A549 (cell line): ENCODE results near the gene S100A9. TPM values are rescaled to one million over a fixed set of nuclear protein-coding genes. Genes with fewer than 3 reads are reported as not detected.

Source experiments
- ATAC-seq, 2 experiments: fragments of 200-7000 bp in 1 of 2; fragments of >200 bp in 1 of 2; cut with Nextera tagmentation in 1 of 2; cut with Tn5 transposase in 1 of 2; 3 replicates each; pipeline versions ENCODE4 v1.8.0 to v1.9.1; 2018 to 2020; ENCODE audit warnings: mild to moderate bottlenecking in 1 of 2, moderate library complexity in 1 of 2
- CTCF ChIA-PET: fragments of 300-600 bp; sonication (Branson Sonifier 250); formaldehyde crosslinking; extraction: SDS; loops from one replicate; lab custom pipeline; 2021; ENCODE audit warnings: antibody characterized with exemption, inconsistent platforms; lab: Yijun Ruan, JAX
- POLR2A ChIA-PET: fragments of 350-600 bp; formaldehyde crosslinking; extraction: SDS; loops from one replicate; lab custom pipeline; 2021; ENCODE audit warnings: antibody characterized with exemption, inconsistent platforms; lab: Yijun Ruan, JAX
- DNase-seq, 2 experiments: peaks; one replicate each; pipeline versions ENCODE4 v3.0.0 to v3.0.0-alpha.2; 2011 to 2016; ENCODE audit warnings: low read depth in 1 of 2, low spot score in 1 of 2
- FAIRE-seq: peaks from 2 replicates; lab custom pipeline; 2011; peaks lifted over from hg19 to GRCh38; lab: Jason Lieb, UNC
- H3K27ac ChIP-seq, 2 experiments: fragments of >200 bp; sonication (Bioruptor Twin); formaldehyde crosslinking; 3 replicates each; pipeline ENCODE4 v1.5.1; 2016 to 2017
- H3K4me1 ChIP-seq: fragments of >200 bp; sonication (Bioruptor Twin); formaldehyde crosslinking; 3 replicates; pipeline ENCODE4 v1.6.1; 2016
- H3K4me2 ChIP-seq: fragments of >200 bp; sonication (Bioruptor Twin); formaldehyde crosslinking; 3 replicates; pipeline ENCODE4 v1.6.1; 2016
- H3K4me3 ChIP-seq: fragments of >200 bp; sonication (Bioruptor Twin); formaldehyde crosslinking; 3 replicates; pipeline ENCODE4 v1.5.1; 2016
- H3K9me3 ChIP-seq: fragments of >200 bp; sonication (Bioruptor Twin); formaldehyde crosslinking; 3 replicates; pipeline ENCODE4 v1.6.1; 2016
- CHD2 ChIP-seq: fragments of 150-350 bp; IDR thresholded peaks from 2 replicates; pipeline ENCODE4 v1.6.1; 2014; ENCODE audit warnings: low read length; ENCODE audit not compliant: partially characterized antibody
- FOSL2 ChIP-seq, 2 experiments: fragments of 450-650 bp in 1 of 2; fragments of >200 bp in 1 of 2; sonication (Bioruptor Twin) in 1 of 2; formaldehyde crosslinking; IDR thresholded peaks; 2 replicates each; pipeline versions ENCODE4 v1.5.0 to v1.6.1; 2016 to 2020; ENCODE audit warnings: mild to moderate bottlenecking in 1 of 2, moderate library complexity in 1 of 2
- FOXS1 ChIP-seq: fragments of 250-450 bp; sonication (Bioruptor Pico); IDR thresholded peaks from 2 replicates; pipeline ENCODE4 v1.5.0; 2020; ENCODE audit warnings: mild to moderate bottlenecking, moderate library complexity
- HDAC2 ChIP-seq: fragments of 200-600 bp; sonication (generic); IDR thresholded peaks from 2 replicates; pipeline ENCODE4 v1.6.1; 2016
- HEYL ChIP-seq: fragments of 250-450 bp; sonication (Bioruptor Pico); IDR thresholded peaks from 2 replicates; pipeline ENCODE4 v1.8.0; 2021; ENCODE audit warnings: mild to moderate bottlenecking, moderate library complexity
- HOXA7 ChIP-seq: fragments of 250-450 bp; sonication (Bioruptor Pico); IDR thresholded peaks from 2 replicates; pipeline ENCODE4 v1.5.0; 2020; ENCODE audit warnings: mild to moderate bottlenecking, moderate library complexity
- HOXB5 ChIP-seq: fragments of 250-450 bp; sonication (Bioruptor Pico); IDR thresholded peaks from 2 replicates; pipeline ENCODE4 v1.5.0; 2020; ENCODE audit warnings: mild to moderate bottlenecking, moderate library complexity
- NFE2L2 ChIP-seq: fragments of 150-350 bp; conservative IDR thresholded peaks from 2 replicates; pipeline ENCODE4 v1.6.1; 2014; ENCODE audit warnings: low read length
- NR3C1 ChIP-seq: fragments of >200 bp; sonication (Bioruptor Twin); formaldehyde crosslinking; IDR thresholded peaks from 3 replicates; pipeline ENCODE4 v1.6.1; 2017
- RARB ChIP-seq: fragments of 250-450 bp; sonication (Bioruptor Pico); IDR thresholded peaks from 2 replicates; pipeline ENCODE4 v1.8.0; 2021; ENCODE audit warnings: mild to moderate bottlenecking, moderate library complexity
- RFX5 ChIP-seq: fragments of 450-650 bp; IDR thresholded peaks from 2 replicates; pipeline ENCODE4 v1.7.1; 2014; ENCODE audit warnings: antibody characterized with exemption, mild to moderate bottlenecking, moderate library complexity
- WGBS: methylation state at CpG from one replicate; pipeline ENCODE4 v1.1.6; 2017; ENCODE audit errors: missing lambda C conversion rate; 5-methylcytosine and 5-hydroxymethylcytosine counted together
- polyA plus RNA-seq, 4 experiments: library from polyadenylated mRNA; depleted of rRNA in 3 of 4; stranded (reverse); fragments of >200 nt; fragmentation: RNase III in 1 of 4; extraction: RNeasy Plus Mini Kit Qiagen cat#74134 plus additional on column Dnase treatment in 1 of 4; gene quantifications; 2 replicates in 3 of 4; 3 replicates in 1 of 4; pipeline ENCODE4 v1.2.3, GENCODE V29; 2011 to 2017
- TF ChIP-seq, protein P1 (sequence below): fragments of >200 bp; sonication (Bioruptor Twin); formaldehyde crosslinking; IDR thresholded peaks from 3 replicates; pipeline ENCODE4 v1.5.1; 2016
- TF ChIP-seq, protein P2 (sequence below): fragments of 250-450 bp; sonication (Bioruptor Pico); IDR thresholded peaks from 2 replicates; pipeline ENCODE4 v1.5.0; 2020; ENCODE audit warnings: low read depth, mild to moderate bottlenecking, moderate library complexity
- TF ChIP-seq, protein P3 (sequence below): fragments of 450-650 bp; IDR thresholded peaks from 2 replicates; pipeline ENCODE4 v1.6.1; 2014; ENCODE audit warnings: antibody characterized with exemption
- TF ChIP-seq, protein P4 (sequence below): IDR thresholded peaks from 2 replicates; pipeline ENCODE4 v1.6.1; 2012

The S100A9 gene
- polyA plus RNA-seq, 2 of the 4 experiments (the other 2 are of a cell fraction), result 0.90 to 3.1 TPM

DNA sequence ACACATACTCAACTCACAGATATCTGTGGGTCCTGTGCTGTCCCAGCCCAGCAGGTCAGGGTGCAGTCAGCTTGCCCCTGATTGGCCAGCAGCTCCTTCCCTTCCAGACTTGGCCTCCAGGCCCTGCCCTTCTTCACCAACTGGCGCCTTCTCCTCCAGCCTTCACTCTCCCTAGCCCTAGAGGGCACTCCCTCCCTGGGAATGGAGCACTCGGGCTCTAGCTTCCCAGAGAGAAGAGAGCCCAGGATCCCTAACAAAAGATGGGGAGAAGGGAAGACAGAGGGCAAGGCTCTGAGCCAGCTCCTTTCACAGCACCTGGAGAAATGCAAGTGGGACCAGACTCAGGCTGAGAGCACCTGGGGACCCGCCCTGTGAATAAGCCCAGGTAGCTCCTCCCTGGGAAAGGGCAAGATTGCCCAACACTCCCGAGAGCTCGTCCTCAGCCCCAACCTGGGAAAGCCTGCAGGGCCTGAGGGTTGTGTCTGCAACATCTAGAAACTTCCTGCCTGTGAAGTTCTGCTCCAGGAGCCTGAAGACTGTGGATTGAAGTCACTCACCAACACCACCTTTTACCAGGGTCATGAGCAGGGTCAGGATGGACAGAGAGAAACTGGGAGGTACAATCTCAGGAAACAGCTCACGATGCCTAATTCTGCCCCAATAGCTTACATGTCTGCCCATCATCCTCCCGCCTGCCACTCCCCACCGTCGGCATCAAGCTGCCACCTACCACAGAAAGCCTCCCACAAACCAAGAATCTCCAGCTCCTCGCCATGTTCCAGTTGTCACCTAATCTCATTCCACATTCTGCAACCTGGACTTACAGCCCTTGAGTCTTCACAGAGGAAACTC lies 8.9 kb upstream of the S100A9 start, which contains the start of gene PGLYRP4:
Gene PGLYRP4, minus strand, starts transcription at position 331 of the 852 bp plus-strand sequence. CDS start 909 bp downstream, outside the sequence.
- no peak within 1 kb of the TSS for H3K4me3 ChIP-seq
- POLR2A ChIA-PET, result no interaction called here
- ATAC-seq, result peak in 1 of 2 experiments; percentile 53; a peak in 3 of 6 replicates
- H3K9me3 ChIP-seq, result no peaks in the 10 kb centered on the region
- H3K4me1 ChIP-seq, result no peaks in the 10 kb centered on the region
- no peak for TF ChIP-seq HEYL
- TF ChIP-seq, all 56 proteins: peak for 0
- Histone ChIP-seq H3K4me2 (no peak within 1 kb of the TSS), H3K27ac (no peak within 1 kb of the TSS)
- FAIRE-seq (no peak), DNase-seq (no peak)
- CTCF ChIA-PET, result interaction anchor here (0.8 to 13.2 kb wide), 10 partner anchors 9 to 224 kb away, joined by 3 to 731 read pairs (median 4); partner anchors contain the start of gene S100A9
- WGBS, result 25% methylated on average over 8 of the region's 10 CpGs

DNA sequence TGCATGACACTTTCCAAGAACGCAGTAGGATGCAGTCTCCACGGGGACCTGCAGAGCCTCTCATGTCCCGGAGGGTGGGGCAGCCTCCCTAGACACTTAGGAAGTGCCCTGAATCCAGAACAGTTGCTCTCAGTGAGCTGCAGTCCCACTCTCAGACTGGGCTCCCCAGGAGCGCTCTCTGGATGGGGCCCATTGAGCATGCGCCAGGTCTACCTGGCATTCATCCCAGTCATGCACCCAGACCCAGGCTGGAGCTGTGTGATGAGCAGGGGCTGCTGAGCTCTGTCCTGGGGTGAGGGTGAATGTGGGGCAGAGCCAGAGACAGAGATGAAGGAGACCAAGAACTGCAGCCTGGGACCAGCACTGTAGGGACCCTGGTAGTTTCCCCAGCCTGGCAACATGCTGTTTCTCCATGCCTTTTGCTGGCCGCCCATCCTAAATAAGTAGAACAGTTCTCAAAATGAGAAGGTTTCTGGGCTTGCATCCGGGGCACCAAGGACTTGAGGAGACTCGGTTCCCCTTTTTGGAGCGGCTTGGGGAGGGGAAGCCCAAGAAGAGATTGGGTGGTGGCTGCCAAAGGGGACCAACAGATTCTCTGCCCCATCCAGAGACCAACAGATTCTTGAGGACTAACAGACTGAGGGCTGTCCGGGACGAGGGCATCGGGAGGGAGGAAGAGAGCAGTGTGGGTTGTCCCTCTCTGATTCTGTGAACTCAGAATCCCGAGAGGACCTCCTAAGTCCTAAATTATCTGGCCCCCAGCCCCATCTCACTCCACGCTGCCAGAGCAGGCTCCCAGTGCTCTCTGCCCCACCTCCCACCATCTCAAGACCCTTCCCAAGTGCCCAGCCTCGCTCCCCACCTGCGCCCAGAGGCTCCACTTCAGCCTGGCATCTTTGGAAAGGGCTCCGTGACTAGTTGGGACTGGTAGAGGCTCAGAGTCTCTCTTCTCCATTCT lies 8.0 kb upstream of the S100A9 start:
- Histone ChIP-seq H3K4me2 (no peak overlapping the region), H3K4me3 (no peak overlapping the region)
- DNase-seq (no peak), ATAC-seq (peak; percentile 22 to 45; a peak in 3 of 6 replicates)
- 16% methylated on average over 16 of the region's 17 CpGs for WGBS
- TF ChIP-seq HOXB5 (CRISPR knock-in tag) (no peak), FOXS1 (CRISPR knock-in tag) (no peak), NR3C1 (no peak), RARB (CRISPR knock-in tag) (no peak), CHD2 (no peak), FOSL2 (IDR thresholded peaks at IDR 0.05) (no peak), FOSL2 (CRISPR knock-in tag; IDR thresholded peaks at IDR 0.05) (no peak), HOXA7 (CRISPR knock-in tag) (no peak), HDAC2 (no peak), RFX5 (no peak), NFE2L2 (no peak)
- TF ChIP-seq, protein P1, sequence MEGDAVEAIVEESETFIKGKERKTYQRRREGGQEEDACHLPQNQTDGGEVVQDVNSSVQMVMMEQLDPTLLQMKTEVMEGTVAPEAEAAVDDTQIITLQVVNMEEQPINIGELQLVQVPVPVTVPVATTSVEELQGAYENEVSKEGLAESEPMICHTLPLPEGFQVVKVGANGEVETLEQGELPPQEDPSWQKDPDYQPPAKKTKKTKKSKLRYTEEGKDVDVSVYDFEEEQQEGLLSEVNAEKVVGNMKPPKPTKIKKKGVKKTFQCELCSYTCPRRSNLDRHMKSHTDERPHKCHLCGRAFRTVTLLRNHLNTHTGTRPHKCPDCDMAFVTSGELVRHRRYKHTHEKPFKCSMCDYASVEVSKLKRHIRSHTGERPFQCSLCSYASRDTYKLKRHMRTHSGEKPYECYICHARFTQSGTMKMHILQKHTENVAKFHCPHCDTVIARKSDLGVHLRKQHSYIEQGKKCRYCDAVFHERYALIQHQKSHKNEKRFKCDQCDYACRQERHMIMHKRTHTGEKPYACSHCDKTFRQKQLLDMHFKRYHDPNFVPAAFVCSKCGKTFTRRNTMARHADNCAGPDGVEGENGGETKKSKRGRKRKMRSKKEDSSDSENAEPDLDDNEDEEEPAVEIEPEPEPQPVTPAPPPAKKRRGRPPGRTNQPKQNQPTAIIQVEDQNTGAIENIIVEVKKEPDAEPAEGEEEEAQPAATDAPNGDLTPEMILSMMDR, result no peak
- TF ChIP-seq, protein P2, sequence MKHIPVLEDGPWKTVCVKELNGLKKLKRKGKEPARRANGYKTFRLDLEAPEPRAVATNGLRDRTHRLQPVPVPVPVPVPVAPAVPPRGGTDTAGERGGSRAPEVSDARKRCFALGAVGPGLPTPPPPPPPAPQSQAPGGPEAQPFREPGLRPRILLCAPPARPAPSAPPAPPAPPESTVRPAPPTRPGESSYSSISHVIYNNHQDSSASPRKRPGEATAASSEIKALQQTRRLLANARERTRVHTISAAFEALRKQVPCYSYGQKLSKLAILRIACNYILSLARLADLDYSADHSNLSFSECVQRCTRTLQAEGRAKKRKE (CRISPR knock-in tag), result no peak
- TF ChIP-seq, protein P3, sequence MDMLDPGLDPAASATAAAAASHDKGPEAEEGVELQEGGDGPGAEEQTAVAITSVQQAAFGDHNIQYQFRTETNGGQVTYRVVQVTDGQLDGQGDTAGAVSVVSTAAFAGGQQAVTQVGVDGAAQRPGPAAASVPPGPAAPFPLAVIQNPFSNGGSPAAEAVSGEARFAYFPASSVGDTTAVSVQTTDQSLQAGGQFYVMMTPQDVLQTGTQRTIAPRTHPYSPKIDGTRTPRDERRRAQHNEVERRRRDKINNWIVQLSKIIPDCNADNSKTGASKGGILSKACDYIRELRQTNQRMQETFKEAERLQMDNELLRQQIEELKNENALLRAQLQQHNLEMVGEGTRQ, result no peak
- TF ChIP-seq, protein P4, sequence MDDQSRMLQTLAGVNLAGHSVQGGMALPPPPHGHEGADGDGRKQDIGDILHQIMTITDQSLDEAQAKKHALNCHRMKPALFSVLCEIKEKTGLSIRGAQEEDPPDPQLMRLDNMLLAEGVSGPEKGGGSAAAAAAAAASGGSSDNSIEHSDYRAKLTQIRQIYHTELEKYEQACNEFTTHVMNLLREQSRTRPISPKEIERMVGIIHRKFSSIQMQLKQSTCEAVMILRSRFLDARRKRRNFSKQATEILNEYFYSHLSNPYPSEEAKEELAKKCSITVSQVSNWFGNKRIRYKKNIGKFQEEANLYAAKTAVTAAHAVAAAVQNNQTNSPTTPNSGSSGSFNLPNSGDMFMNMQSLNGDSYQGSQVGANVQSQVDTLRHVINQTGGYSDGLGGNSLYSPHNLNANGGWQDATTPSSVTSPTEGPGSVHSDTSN, result no peak
- TF ChIP-seq, all 56 proteins: peak for 0
- Histone ChIP-seq H3K27ac (no peak overlapping the region), H3K4me1 (no peaks in the 10 kb centered on the region), H3K9me3 (no peaks in the 10 kb centered on the region)
- no peak for FAIRE-seq
- ChIA-PET POLR2A (no interaction called here), CTCF (interaction anchor here (1.0 to 13.2 kb wide), 10 partner anchors 8 to 218 kb away, joined by 3 to 731 read pairs (median 4); partner anchors contain the start of gene S100A9)
